H1 (cell line): ENCODE measurements around the gene ADRA2B. TPM values are rescaled to one million over a fixed set of nuclear protein-coding genes. Genes with fewer than 3 reads are reported as not detected.
A peak's percentile ranks its signal among the peaks of the same experiment; 100 is the strongest.

Experiments used
- CTCF ChIA-PET: fragments of 300-600 bp; sonication (Branson Sonifier 250); formaldehyde crosslinking; loops from one replicate; lab custom pipeline; 2021; ENCODE audit not compliant: partially characterized antibody; lab: Charles Lee
- POLR2A ChIA-PET: fragments of 300-600 bp; sonication (Branson Sonifier 250); formaldehyde crosslinking; loops from one replicate; lab custom pipeline; 2021; ENCODE audit warnings: inconsistent platforms; ENCODE audit not compliant: partially characterized antibody; lab: Charles Lee
- DNase-seq, 2 experiments: peaks; one replicate each; pipeline versions ENCODE4 v3.0.0 to v3.0.0-alpha.2; 2010 to 2022; ENCODE audit warnings: low spot score in 2 of 2, low read depth in 1 of 2, mixed read lengths in 1 of 2
- FAIRE-seq: peaks from 2 replicates; lab custom pipeline; 2011; peaks lifted over from hg19 to GRCh38; lab: Jason Lieb, UNC
- H2AFZ ChIP-seq: 2 replicates; pipeline ENCODE4 v1.8.1; 2012; ENCODE audit warnings: low read length, inconsistent platforms
- H2AK5ac ChIP-seq: 2 replicates; pipeline ENCODE4 v1.6.1; 2013; ENCODE audit warnings: low read depth, low read length
- H2BK120ac ChIP-seq: replicated peaks from 2 replicates; pipeline ENCODE3; 2013; ENCODE audit warnings: low read depth, low read length, inconsistent platforms
- H2BK12ac ChIP-seq: 2 replicates; pipeline ENCODE4 v1.6.1; 2013; ENCODE audit warnings: low read depth, low read length
- H2BK15ac ChIP-seq: 2 replicates; pipeline ENCODE4 v1.6.1; 2013; ENCODE audit warnings: low read length
- H2BK20ac ChIP-seq: 2 replicates; pipeline ENCODE4 v1.6.1; 2013; ENCODE audit warnings: low read length
- H2BK5ac ChIP-seq: 2 replicates; pipeline ENCODE4 v1.6.1; 2013; ENCODE audit warnings: low read depth, low read length
- H3K14ac ChIP-seq: 2 replicates; pipeline ENCODE4 v1.6.1; 2013; ENCODE audit warnings: inconsistent platforms; ENCODE audit not compliant: insufficient read length
- H3K18ac ChIP-seq: 2 replicates; pipeline ENCODE4 v1.6.1; 2013; ENCODE audit warnings: low read length; ENCODE audit errors: extremely low read depth
- H3K23ac ChIP-seq: 2 replicates; pipeline ENCODE4 v1.6.1; 2013; ENCODE audit warnings: inconsistent platforms; ENCODE audit not compliant: insufficient read length
- H3K23me2 ChIP-seq: 2 replicates; pipeline ENCODE4 v1.6.1; 2013; ENCODE audit warnings: low read depth, low read length
- H3K27ac ChIP-seq: 2 replicates; pipeline ENCODE4 v1.6.1; 2011; ENCODE audit warnings: low read depth, low read length, inconsistent platforms
- H3K27me3 ChIP-seq, 4 experiments: replicated peaks in 1 of 4; 1 replicate in 1 of 4; 2 replicates in 3 of 4; pipeline versions ENCODE4 v1.6.1 to v1.8.1; 2011 to 2013; ENCODE audit warnings: low read length in 3 of 4, mild to moderate bottlenecking in 3 of 4, inconsistent platforms in 2 of 4, mixed read lengths in 2 of 4, moderate library complexity in 1 of 4; ENCODE audit not compliant: control insufficient read depth in 3 of 4, insufficient read depth in 3 of 4; ENCODE audit errors: extremely low read depth in 1 of 4
- H3K36me3 ChIP-seq, 4 experiments: 2 replicates each; pipeline versions ENCODE4 v1.6.1 to v1.8.1; 2011 to 2013; ENCODE audit warnings: mild to moderate bottlenecking in 4 of 4, low read length in 3 of 4, moderate library complexity in 2 of 4, control low read depth in 1 of 4, inconsistent platforms in 1 of 4; ENCODE audit not compliant: insufficient read depth in 4 of 4, control insufficient read depth in 2 of 4
- H3K4ac ChIP-seq: replicated peaks from 2 replicates; pipeline ENCODE3; 2013; ENCODE audit warnings: low read length, low read depth, mixed read lengths, inconsistent platforms; ENCODE audit not compliant: insufficient read length
- H3K4me1 ChIP-seq, 4 experiments: replicated peaks in 1 of 4; 1 replicate in 1 of 4; 2 replicates in 3 of 4; pipeline versions ENCODE4 v1.6.1 to v1.8.1; 2011 to 2013; ENCODE audit warnings: low read length in 3 of 4, inconsistent platforms in 2 of 4, mixed read lengths in 1 of 4; ENCODE audit not compliant: insufficient read depth in 4 of 4, control insufficient read depth in 3 of 4
- H3K4me2 ChIP-seq, 2 experiments: 2 replicates each; pipeline versions ENCODE4 v1.6.1 to v1.8.1; 2011 to 2013; ENCODE audit warnings: low read depth in 2 of 2, low read length in 2 of 2, control low read depth in 1 of 2, inconsistent platforms in 1 of 2, mild to moderate bottlenecking in 1 of 2; ENCODE audit not compliant: insufficient read depth in 1 of 2
- H3K4me3 ChIP-seq, 4 experiments: fragments of 200-600, 300-600 bp in 1 of 4; sonication (generic), shearing (Covaris generic), sonication (Bioruptor Twin) in 1 of 4; 2 replicates each; pipeline versions ENCODE4 v1.5.1 to v1.8.1; 2011 to 2016; ENCODE audit warnings: low read length in 4 of 4, low read depth in 3 of 4, control low read depth in 2 of 4, inconsistent platforms in 2 of 4, mild to moderate bottlenecking in 2 of 4, mixed read lengths in 1 of 4, moderate library complexity in 1 of 4; ENCODE audit not compliant: insufficient read depth in 2 of 4; ENCODE audit errors: extremely low read depth in 1 of 4
- H3K56ac ChIP-seq: replicated peaks from 2 replicates; pipeline ENCODE3; 2013; ENCODE audit warnings: low read depth, mild to moderate bottlenecking, mixed read lengths, low read length, inconsistent platforms; ENCODE audit not compliant: insufficient read length
- H3K79me1 ChIP-seq: 2 replicates; pipeline ENCODE4 v1.6.1; 2013; ENCODE audit warnings: low read depth, low read length, control low read depth
- H3K79me2 ChIP-seq, 2 experiments: 2 replicates each; pipeline versions ENCODE4 v1.6.1 to v1.8.1; 2012 to 2013; ENCODE audit warnings: low read length in 2 of 2, mild to moderate bottlenecking in 2 of 2, inconsistent platforms in 1 of 2; ENCODE audit not compliant: insufficient read depth in 2 of 2, control insufficient read depth in 1 of 2
- H3K9ac ChIP-seq, 4 experiments: replicated peaks in 1 of 4; 1 replicate in 1 of 4; 2 replicates in 3 of 4; pipeline versions ENCODE4 v1.6.1 to v1.8.1; 2011 to 2013; ENCODE audit warnings: low read depth in 3 of 4, low read length in 3 of 4, control low read depth in 2 of 4, mild to moderate bottlenecking in 2 of 4, moderate library complexity in 2 of 4, inconsistent platforms in 1 of 4; ENCODE audit errors: extremely low read depth in 1 of 4
- H3K9me3 ChIP-seq, 2 experiments: 2 replicates each; pipeline versions ENCODE4 v1.6.1 to v1.8.1; 2012 to 2013; ENCODE audit warnings: mild to moderate bottlenecking in 2 of 2, moderate library complexity in 2 of 2, control low read depth in 1 of 2, inconsistent platforms in 1 of 2, low read depth in 1 of 2, low read length in 1 of 2, mixed read lengths in 1 of 2; ENCODE audit not compliant: insufficient read depth in 2 of 2
- H4K20me1 ChIP-seq, 2 experiments: replicated peaks in 1 of 2; 2 replicates each; pipeline versions ENCODE3 to v1.8.1; 2011 to 2013; ENCODE audit warnings: inconsistent platforms in 2 of 2, low read length in 2 of 2, mild to moderate bottlenecking in 1 of 2; ENCODE audit not compliant: insufficient read depth in 2 of 2, control insufficient read depth in 1 of 2
- H4K5ac ChIP-seq: 2 replicates; pipeline ENCODE4 v1.6.1; 2013; ENCODE audit warnings: low read length, low read depth, mixed read lengths, inconsistent platforms; ENCODE audit not compliant: insufficient read length
- H4K8ac ChIP-seq: 2 replicates; pipeline ENCODE4 v1.8.0; 2013; ENCODE audit warnings: mild to moderate bottlenecking, moderate library complexity, low read length, inconsistent platforms; ENCODE audit not compliant: insufficient read depth; ENCODE audit errors: extremely low read depth
- H4K91ac ChIP-seq: replicated peaks from 2 replicates; pipeline ENCODE3; 2013; ENCODE audit warnings: low read length, mixed read lengths, inconsistent platforms; ENCODE audit not compliant: insufficient read length
- BRCA1 ChIP-seq: IDR thresholded peaks from 2 replicates; pipeline ENCODE4 v1.6.1; 2012; ENCODE audit warnings: low read depth, low read length, improper control_type of control experiment
- FOSL1 ChIP-seq: IDR thresholded peaks from 2 replicates; pipeline ENCODE4 v1.6.1; 2011; ENCODE audit warnings: mild to moderate bottlenecking, low read depth, low read length, moderate library complexity; ENCODE audit not compliant: insufficient read depth
- POU5F1 ChIP-seq: IDR thresholded peaks from 2 replicates; pipeline ENCODE4 v1.6.1; 2011; ENCODE audit warnings: low read depth, mild to moderate bottlenecking, low read length, moderate library complexity
- RBBP5 ChIP-seq: IDR thresholded peaks from 2 replicates; pipeline ENCODE4 v1.7.1; 2012; ENCODE audit warnings: low read depth, mild to moderate bottlenecking, inconsistent platforms, low read length, moderate library complexity, borderline replicate concordance
- WGBS, 2 experiments: shearing (Covaris generic) in 1 of 2; methylation state at CpG; one replicate each; pipeline versions ENCODE4 v1.1.6 to v1.1.7; 2013 to 2015; ENCODE audit warnings: low lambda C conversion rate in 2 of 2, mixed read lengths in 2 of 2, inconsistent platforms in 1 of 2, low coverage in 1 of 2, missing lambda C conversion rate in 1 of 2; ENCODE audit not compliant: insufficient replicate concordance in 2 of 2, insufficient coverage in 1 of 2, insufficient read length in 1 of 2; ENCODE audit errors: extremely low coverage in 1 of 2, missing lambda C conversion rate in 1 of 2; 5-methylcytosine and 5-hydroxymethylcytosine counted together
- polyA plus RNA-seq, 7 experiments: library from polyadenylated mRNA; depleted of rRNA in 3 of 7; stranded (reverse) in 5 of 7; unstranded in 2 of 7; fragments of >200 nt in 5 of 7; fragments of 200-250 nt in 2 of 7; gene quantifications; 1 replicate in 5 of 7; 2 replicates in 1 of 7; 4 replicates in 1 of 7; pipeline versions ENCODE4 v1.2.1 to v1.2.3, GENCODE V29; 2011 to 2013; ENCODE audit warnings: missing spikeins in 2 of 7, mixed read lengths in 2 of 7
- total RNA-seq: library from RNA; stranded (reverse); fragmentation: NEBNext Ultra II Directional; extraction: Animal tissue kit (Norgen Biotek cat#: 25700); gene quantifications from 2 replicates; pipeline ENCODE4 v1.2.1, GENCODE V29; 2021

The ADRA2B gene
- total and polyA plus RNA-seq, 2 of the 8 experiments (the other 6 are each of a cell fraction or from before 2014, with no cell fraction given): 5.8 to 6.5 TPM

GRCh38 chr2:96072746-96073145 lies 43.6 kb downstream of the ADRA2B start:
- DNase-seq (no peak), FAIRE-seq (no peak)
- Histone ChIP-seq H3K27ac (no peak overlapping the region), H3K23me2 (no peaks in the 10 kb centered on the region), H3K79me2 (no peaks in the 10 kb centered on the region), H4K8ac (peak overlapping the region; percentile 77; the same call in 1 of the 2 replicates), H3K4ac (no peak overlapping the region), H2BK12ac (no peak overlapping the region), H4K91ac (no peak overlapping the region), H4K20me1 (no peaks in the 10 kb centered on the region), H3K23ac (no peak overlapping the region), H2BK120ac (no peak overlapping the region), H3K27me3 (no peaks in the 10 kb centered on the region), H3K79me1 (no peaks in the 10 kb centered on the region), H3K4me1 (peaks cover 0 to 6% (median 1%) of the 10 kb centered on the region in 4 experiments; a peak in 1 of 7 replicates), H2AK5ac (no peak overlapping the region), H2BK20ac (no peak overlapping the region), H3K4me3 (no peak overlapping the region), H2BK5ac (no peak overlapping the region), H4K5ac (no peak overlapping the region), H3K9ac (no peak overlapping the region), H2AFZ (no peak overlapping the region), H3K14ac (no peak overlapping the region), H3K4me2 (no peak overlapping the region), H3K18ac (peak overlapping the region; percentile 48; the same call in 1 of the 2 replicates), H3K36me3 (no peaks in the 10 kb centered on the region), H3K56ac (no peak overlapping the region), H2BK15ac (no peak overlapping the region), H3K9me3 (no peaks in the 10 kb centered on the region)
- 72% methylated on average over 11 of the region's 11 CpGs; no CpG with 5 or more reads in 1 of the 2 experiments for WGBS, 2 experiments
- no peak for TF ChIP-seq BRCA1
- TF ChIP-seq RBBP5: no peak
- TF ChIP-seq FOSL1: no peak
- no peak for TF ChIP-seq POU5F1
- CTCF ChIA-PET: interaction anchor here (0.8 to 1.8 kb wide), 7 partner anchors 9 to 102 kb away, joined by 3 to 9 read pairs (median 4); no protein-coding TSS in a partner anchor
- POLR2A ChIA-PET: no interaction called here
